K562 (cell line): ENCODE results near the gene TEP1. TPM values are rescaled to one million over a fixed set of nuclear protein-coding genes. Genes with fewer than 3 reads are reported as not detected.
"Not testable (repeated sequence)": the region's sequence is repeated elsewhere in the genome, so short reads cannot be mapped to it uniquely, and the experiment has no call there.

ENCODE experiments used
- ATAC-seq: fragments of 200-7000 bp; cut with Tn5 transposase; 3 replicates; pipeline ENCODE4 v1.9.1; 2020; ENCODE audit warnings: moderate library complexity
- BruUV-seq: library from RNA; stranded (reverse); fragments of 400-500 nt; replicated peaks from 2 replicates; lab custom pipeline; 2021; lab: Mats Ljungman, UMichigan
- CTCF ChIA-PET: fragments of 300-600 bp; formaldehyde crosslinking; extraction: SDS; loops from one replicate; lab custom pipeline; 2021; ENCODE audit warnings: low intra/inter-chr PET ratio; lab: Yijun Ruan, JAX
- POLR2A ChIA-PET: fragments of 300-600, 350-650 bp; sonication (Branson Sonifier 250); formaldehyde crosslinking; extraction: SDS; loops from one replicate; lab custom pipeline; 2021; ENCODE audit warnings: antibody characterized with exemption, inconsistent platforms; lab: Yijun Ruan, JAX
- DNase-seq, 4 experiments: peaks; one replicate each; pipeline versions ENCODE4 v3.0.0 to v3.0.0-alpha.2; 2011 to 2018; ENCODE audit warnings: low spot score in 3 of 4, mixed read lengths in 3 of 4; ENCODE audit errors: extremely low read depth in 1 of 4
- FAIRE-seq: peaks from 2 replicates; lab custom pipeline; 2011; peaks lifted over from hg19 to GRCh38; lab: Jason Lieb, UNC
- H2AFZ ChIP-seq: 2 replicates; pipeline ENCODE4 v1.6.0; 2011; ENCODE audit warnings: low read depth, low read length, control low read depth, inconsistent platforms
- H3K27ac ChIP-seq: fragments of 200-600 bp; 3 replicates; pipeline ENCODE4 v1.8.0; 2011; ENCODE audit warnings: low read depth, mild to moderate bottlenecking, control low read depth, inconsistent platforms, low read length, moderate library complexity, mixed read lengths; ENCODE audit errors: extremely low read depth
- H3K27me3 ChIP-seq, 2 experiments: fragments of 300-600 bp in 1 of 2; 2 replicates in 1 of 2; 3 replicates in 1 of 2; pipeline versions ENCODE4 v1.6.0 to v1.8.0; 2011; ENCODE audit warnings: inconsistent platforms in 2 of 2, low read length in 2 of 2, mild to moderate bottlenecking in 1 of 2, mixed read lengths in 1 of 2, moderate library complexity in 1 of 2; ENCODE audit not compliant: control insufficient read depth in 2 of 2, insufficient read depth in 2 of 2
- H3K36me3 ChIP-seq: fragments of 300-600 bp; 3 replicates; pipeline ENCODE4 v1.8.0; 2011; ENCODE audit warnings: mild to moderate bottlenecking, low read length, inconsistent platforms; ENCODE audit not compliant: control insufficient read depth, insufficient read depth
- H3K4me1 ChIP-seq, 2 experiments: fragments of 200-600 bp in 1 of 2; replicated peaks in 1 of 2; 2 replicates in 1 of 2; 3 replicates in 1 of 2; pipeline versions ENCODE4 v1.5.1 to v1.8.0; 2011; ENCODE audit warnings: inconsistent platforms in 2 of 2, low read length in 2 of 2, mild to moderate bottlenecking in 1 of 2, mixed read lengths in 1 of 2, moderate library complexity in 1 of 2; ENCODE audit not compliant: control insufficient read depth in 2 of 2, insufficient read depth in 2 of 2
- H3K4me2 ChIP-seq: 2 replicates; pipeline ENCODE4 v1.6.1; 2011; ENCODE audit warnings: low read length, control low read depth, inconsistent platforms, mixed read lengths; ENCODE audit not compliant: insufficient read depth
- H3K4me3 ChIP-seq: fragments of 200-600 bp; sonication (generic), shearing (Covaris generic); 2 replicates; pipeline ENCODE4 v1.5.1; 2016; ENCODE audit warnings: control low read depth, inconsistent platforms
- H3K79me2 ChIP-seq: fragments of 200-600 bp; 3 replicates; pipeline ENCODE4 v1.8.0; 2011; ENCODE audit warnings: low read length, inconsistent platforms; ENCODE audit not compliant: control insufficient read depth, insufficient read depth
- H3K9ac ChIP-seq, 2 experiments: 2 replicates each; pipeline versions ENCODE4 v1.6.0 to v1.6.1; 2011; ENCODE audit warnings: low read depth in 2 of 2, low read length in 2 of 2, control low read depth in 1 of 2, inconsistent platforms in 1 of 2, mild to moderate bottlenecking in 1 of 2, mixed read lengths in 1 of 2; ENCODE audit not compliant: insufficient read depth in 1 of 2
- H3K9me1 ChIP-seq: one replicate; pipeline ENCODE4 v1.6.0; 2011; ENCODE audit warnings: inconsistent platforms, mild to moderate bottlenecking, low read length, moderate library complexity; ENCODE audit not compliant: control insufficient read depth, insufficient read depth
- H3K9me3 ChIP-seq: replicated peaks from 2 replicates; pipeline ENCODE4 v1.5.1; 2011; ENCODE audit warnings: low read depth, low read length, inconsistent platforms; ENCODE audit not compliant: control insufficient read depth, insufficient read depth
- H4K20me1 ChIP-seq: replicated peaks from 2 replicates; pipeline ENCODE4 v1.6.1; 2011; ENCODE audit warnings: low read length, inconsistent platforms, mixed read lengths; ENCODE audit not compliant: control insufficient read depth, insufficient read depth
- KDM4B ChIP-seq, 2 experiments: fragments of 450-650 bp in 1 of 2; sonication (generic) in 1 of 2; IDR thresholded peaks; 2 replicates each; pipeline ENCODE4 v1.6.1; 2016 to 2017; ENCODE audit warnings: borderline replicate concordance in 2 of 2, antibody characterized with exemption in 1 of 2, low read depth in 1 of 2, mild to moderate bottlenecking in 1 of 2
- MAFG ChIP-seq: fragments of 450-650 bp; conservative IDR thresholded peaks from 2 replicates; pipeline ENCODE4 v1.6.1; 2016; ENCODE audit warnings: missing genetic modification characterization, missing compliant biosample characterization
- NFATC3 ChIP-seq: fragments of 450-650 bp; IDR thresholded peaks from 2 replicates; pipeline ENCODE4 v1.6.1; 2017; ENCODE audit warnings: mild to moderate bottlenecking
- POLR2G ChIP-seq: fragments of 200-400 bp; formaldehyde crosslinking; IDR thresholded peaks from 2 replicates; pipeline ENCODE4 v1.6.1; 2017; ENCODE audit warnings: low read depth, mild to moderate bottlenecking, antibody characterized with exemption, low read length, moderate library complexity
- PTBP1 ChIP-seq: fragments of 200-400 bp; formaldehyde crosslinking; IDR thresholded peaks from 2 replicates; pipeline ENCODE4 v1.6.1; 2017; ENCODE audit warnings: low read depth, low read length
- SNRNP70 ChIP-seq: fragments of 200-400 bp; formaldehyde crosslinking; optimal IDR thresholded peaks from 2 replicates; pipeline ENCODE3; 2017; ENCODE audit warnings: low read depth, low read length
- XRCC4 ChIP-seq: IDR thresholded peaks from one replicate; pipeline ENCODE4 v1.6.1; 2011; ENCODE audit not compliant: insufficient read depth, insufficient read length; ENCODE audit errors: extremely low read depth
- ZC3H4 ChIP-seq: sonication (generic); formaldehyde crosslinking; IDR thresholded peaks from 2 replicates; pipeline ENCODE4 v1.9.0; 2021; ENCODE audit warnings: missing genetic modification reagents, borderline replicate concordance
- ZHX1 ChIP-seq: fragments of 150-350 bp; conservative IDR thresholded peaks from 2 replicates; pipeline ENCODE4 v1.6.1; 2014; ENCODE audit warnings: low read length
- ZNF282 ChIP-seq: sonication (generic); formaldehyde crosslinking; IDR thresholded peaks from 2 replicates; pipeline ENCODE4 v1.8.1; 2023; ENCODE audit warnings: missing genetic modification reagents
- ZNF316 ChIP-seq: fragments of 450-650 bp; IDR thresholded peaks from 2 replicates; pipeline ENCODE4 v1.6.1; 2016
- WGBS: fragments of 100-300 bp; shearing (Covaris generic); methylation state at CpG from one replicate; pipeline ENCODE4 v1.1.6; 2016; ENCODE audit warnings: low coverage, mixed read lengths; ENCODE audit not compliant: insufficient coverage; ENCODE audit errors: missing lambda C conversion rate; 5-methylcytosine and 5-hydroxymethylcytosine counted together
- in situ Hi-C: fragments of 300-500 bp; cut with MboI; formaldehyde crosslinking; loops from 4 replicates; pipeline ENCODE4 v1.15.0; 2018; ENCODE audit warnings: inconsistent platforms, mixed read lengths
- intact Hi-C: fragments of 100-400 bp; cut with micrococcal nuclease; formaldehyde crosslinking; loops from 2 replicates; pipeline ENCODE4 v1.14.2; 2022
- polyA plus RNA-seq, 8 experiments: library from polyadenylated mRNA; depleted of rRNA in 4 of 8; stranded (reverse) in 5 of 8; unstranded in 3 of 8; fragments of >200 nt; fragmentation: Nextera tagmentation in 2 of 8; fragmentation: Illumina TruSeq in 1 of 8; extraction: Ambion mirVana in 2 of 8; extraction: Trizol in 1 of 8; gene quantifications; 2 replicates each; pipeline versions ENCODE4 v1.2.1 to v1.2.3, GENCODE V29; 2011 to 2014; ENCODE audit warnings: inconsistent platforms in 1 of 8, missing spikeins in 1 of 8
- total RNA-seq, 7 experiments: library from RNA; depleted of rRNA in 6 of 7; stranded (reverse); fragments of >200 nt in 6 of 7; fragmentation: Illumina TruSeq in 2 of 7; extraction: Trizol in 2 of 7; gene quantifications; 2 replicates each; pipeline versions ENCODE4 v1.2.1 to v1.2.3, GENCODE V29; 2011 to 2021; ENCODE audit warnings: low replicate concordance in 1 of 7
- TF ChIP-seq, protein P1 (sequence below): sonication (generic); formaldehyde crosslinking; IDR thresholded peaks from 2 replicates; pipeline ENCODE4 v1.8.0; 2023; ENCODE audit warnings: mild to moderate bottlenecking, missing genetic modification reagents

The TEP1 gene
- total and polyA plus RNA-seq, 9 of the 15 experiments (the other 6 are each of a cell fraction or from before 2014, with no cell fraction given) = 1.0 to 12.2 (median 7.1) TPM

DNA sequence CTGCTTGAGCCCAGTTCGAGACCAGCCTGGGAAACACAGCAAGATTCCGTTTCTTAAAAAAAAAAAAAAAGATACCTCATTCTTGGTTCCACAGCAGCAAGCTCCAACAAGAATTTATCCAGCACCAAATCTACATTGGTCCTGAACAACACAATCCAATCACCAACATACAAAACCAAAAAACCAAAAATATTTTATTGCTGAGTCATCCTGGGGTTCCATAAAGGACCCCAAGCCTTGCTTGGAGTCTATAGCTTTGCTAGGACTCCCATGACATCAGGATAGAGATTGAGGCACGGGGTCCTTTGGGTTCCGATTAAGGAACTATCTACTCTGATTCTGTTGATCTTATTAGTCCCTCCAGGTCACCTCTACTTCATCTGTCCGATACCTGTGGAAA lies 33.6 kb upstream of the TEP1 start (continued):
- TF ChIP-seq POLR2G = no peak
- TF ChIP-seq SNRNP70 = no peak
- TF ChIP-seq, protein P1, sequence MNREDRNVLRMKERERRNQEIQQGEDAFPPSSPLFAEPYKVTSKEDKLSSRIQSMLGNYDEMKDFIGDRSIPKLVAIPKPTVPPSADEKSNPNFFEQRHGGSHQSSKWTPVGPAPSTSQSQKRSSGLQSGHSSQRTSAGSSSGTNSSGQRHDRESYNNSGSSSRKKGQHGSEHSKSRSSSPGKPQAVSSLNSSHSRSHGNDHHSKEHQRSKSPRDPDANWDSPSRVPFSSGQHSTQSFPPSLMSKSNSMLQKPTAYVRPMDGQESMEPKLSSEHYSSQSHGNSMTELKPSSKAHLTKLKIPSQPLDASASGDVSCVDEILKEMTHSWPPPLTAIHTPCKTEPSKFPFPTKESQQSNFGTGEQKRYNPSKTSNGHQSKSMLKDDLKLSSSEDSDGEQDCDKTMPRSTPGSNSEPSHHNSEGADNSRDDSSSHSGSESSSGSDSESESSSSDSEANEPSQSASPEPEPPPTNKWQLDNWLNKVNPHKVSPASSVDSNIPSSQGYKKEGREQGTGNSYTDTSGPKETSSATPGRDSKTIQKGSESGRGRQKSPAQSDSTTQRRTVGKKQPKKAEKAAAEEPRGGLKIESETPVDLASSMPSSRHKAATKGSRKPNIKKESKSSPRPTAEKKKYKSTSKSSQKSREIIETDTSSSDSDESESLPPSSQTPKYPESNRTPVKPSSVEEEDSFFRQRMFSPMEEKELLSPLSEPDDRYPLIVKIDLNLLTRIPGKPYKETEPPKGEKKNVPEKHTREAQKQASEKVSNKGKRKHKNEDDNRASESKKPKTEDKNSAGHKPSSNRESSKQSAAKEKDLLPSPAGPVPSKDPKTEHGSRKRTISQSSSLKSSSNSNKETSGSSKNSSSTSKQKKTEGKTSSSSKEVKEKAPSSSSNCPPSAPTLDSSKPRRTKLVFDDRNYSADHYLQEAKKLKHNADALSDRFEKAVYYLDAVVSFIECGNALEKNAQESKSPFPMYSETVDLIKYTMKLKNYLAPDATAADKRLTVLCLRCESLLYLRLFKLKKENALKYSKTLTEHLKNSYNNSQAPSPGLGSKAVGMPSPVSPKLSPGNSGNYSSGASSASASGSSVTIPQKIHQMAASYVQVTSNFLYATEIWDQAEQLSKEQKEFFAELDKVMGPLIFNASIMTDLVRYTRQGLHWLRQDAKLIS = no peak
- no peak for TF ChIP-seq XRCC4
- TF ChIP-seq MAFG (tag) = peak; percentile 78
- no peak for TF ChIP-seq KDM4B (IDR thresholded peaks at IDR 0.05; ENCODE audit: borderline replicate concordance in 2 of 2, low read depth in 1 of 2)
- TF ChIP-seq PTBP1 = no peak
- TF ChIP-seq NFATC3 = no peak
- no peak for TF ChIP-seq ZNF282 (CRISPR knock-in tag)
- peak; percentile 60 for TF ChIP-seq ZNF316
- no peak for TF ChIP-seq ZHX1
- no peak for TF ChIP-seq ZC3H4 (CRISPR knock-in tag)

DNA sequence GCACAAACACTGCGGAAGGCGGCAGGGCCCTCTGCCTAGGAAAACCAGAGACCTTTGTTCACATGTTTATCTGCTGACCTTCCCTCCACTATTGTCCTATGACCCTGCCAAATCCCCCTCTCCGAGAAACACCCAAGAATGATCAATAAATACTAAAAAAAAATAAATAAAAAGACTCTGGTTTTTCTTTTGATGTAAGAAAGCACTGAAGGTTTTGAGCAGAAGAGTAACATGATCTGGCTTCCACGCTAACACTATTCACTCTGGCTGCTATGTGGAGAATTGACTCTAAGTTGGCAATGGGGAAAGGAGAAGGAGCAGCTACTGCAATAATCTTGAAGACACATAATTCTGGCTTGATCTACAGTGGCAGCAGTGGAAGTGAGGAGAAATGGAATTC lies 30.3 kb upstream of the TEP1 start:
- WGBS = 90% methylated on average over 1 of the region's 4 CpGs
- H3K36me3 ChIP-seq = peaks cover 33% of the 10 kb centered on the region; the same call in 2 of the 3 replicates
- intact Hi-C loops, H3K27me3 ChIP-seq, DNase-seq, H3K79me2 ChIP-seq, H3K4me3 ChIP-seq, BruUV-seq, CTCF ChIA-PET, H3K9me1 ChIP-seq, in situ Hi-C loops, H3K9me3 ChIP-seq, H3K4me2 ChIP-seq, H3K4me1 ChIP-seq, FAIRE-seq, H4K20me1 ChIP-seq, ATAC-seq, H3K9ac ChIP-seq, H2AFZ ChIP-seq, H3K27ac ChIP-seq: not testable (repeated sequence)
- POLR2A ChIA-PET = interaction anchor here (1.0 to 1.6 kb wide), 2 partner anchors 9 to 11 kb away, joined by 3 to 10 read pairs; partner anchors contain the start of genes APEX1 and OSGEP
